ENCODE measurements around the gene NEU2. TPM values are rescaled to one million over a fixed set of nuclear protein-coding genes. Genes with fewer than 3 reads are reported as not detected.

The NEU2 gene
- total and polyA plus RNA-seq, 2 experiments from 2014 or later = not detected

GRCh38 chr2:233053928-233054784 lies 21.7 kb downstream of the NEU2 start:
- Histone ChIP-seq H3K4me3 (no peak overlapping the region), H4K20me1 (ENCODE audit: insufficient read depth, poor library complexity, severe bottlenecking) (no peaks in the 10 kb centered on the region), H3K36me3 (replicated peaks; ENCODE audit: insufficient read depth, low read depth) (no peaks in the 10 kb centered on the region), H3K9me2 (replicated peaks; ENCODE audit: insufficient read depth) (no peaks in the 10 kb centered on the region), H3K27me3 (peaks cover 8% of the 10 kb centered on the region), H2AFZ (no peak overlapping the region), H3K27ac (no peak overlapping the region), H3K79me2 (no peaks in the 10 kb centered on the region), H3K4me1 (ENCODE audit: insufficient read depth) (no peaks in the 10 kb centered on the region), H3K4me2 (no peak overlapping the region), H3K9me3 (ENCODE audit: low read depth) (no peaks in the 10 kb centered on the region)
- DNase-seq (ENCODE audit: low spot score) = peak; percentile 72
- 27% methylated on average over 22 of the region's 22 CpGs for WGBS (ENCODE audit: low lambda C conversion rate, missing lambda C conversion rate)
- no peak for TF ChIP-seq EZH2phosphoT487 (IDR thresholded peaks at IDR 0.05; ENCODE audit: low read depth, severe bottlenecking, unreplicated experiment)
- TF ChIP-seq CTCF (IDR thresholded peaks at IDR 0.05; ENCODE audit: poor library complexity) = peak; percentile 87

- Histone ChIP-seq H4K20me1 (ENCODE audit: insufficient read depth, poor library complexity, severe bottlenecking) (no peaks in the 10 kb centered on the region), H3K36me3 (replicated peaks; ENCODE audit: insufficient read depth, low read depth) (no peaks in the 10 kb centered on the region), H3K27me3 (peaks cover 8% of the 10 kb centered on the region), H3K4me2 (no peak overlapping the region), H3K27ac (no peak overlapping the region), H2AFZ (no peak overlapping the region), H3K4me1 (ENCODE audit: insufficient read depth) (no peaks in the 10 kb centered on the region), H3K9me2 (replicated peaks; ENCODE audit: insufficient read depth) (no peaks in the 10 kb centered on the region), H3K9me3 (ENCODE audit: low read depth) (no peaks in the 10 kb centered on the region), H3K4me3 (no peak overlapping the region), H3K79me2 (no peaks in the 10 kb centered on the region)
- no peak for DNase-seq (ENCODE audit: low spot score)
- no peak for TF ChIP-seq EZH2phosphoT487 (IDR thresholded peaks at IDR 0.05; ENCODE audit: low read depth, severe bottlenecking, unreplicated experiment)
- TF ChIP-seq EZH2 (IDR thresholded peaks at IDR 0.05; ENCODE audit: borderline replicate concordance) = no peak
- no peak for TF ChIP-seq CTCF (IDR thresholded peaks at IDR 0.05; ENCODE audit: poor library complexity)
- WGBS (ENCODE audit: low lambda C conversion rate, missing lambda C conversion rate) = 87% methylated on average over 2 of the region's 2 CpGs
These were observed 22.9 kb downstream of the NEU2 start for GRCh38 chr2:233055362-233055761.

- Histone ChIP-seq H3K36me3 (replicated peaks; ENCODE audit: insufficient read depth, low read depth) (no peaks in the 10 kb centered on the region), H4K20me1 (ENCODE audit: insufficient read depth, poor library complexity, severe bottlenecking) (no peaks in the 10 kb centered on the region), H3K4me1 (ENCODE audit: insufficient read depth) (no peaks in the 10 kb centered on the region), H3K4me2 (no peak overlapping the region), H3K4me3 (no peak overlapping the region), H3K27ac (no peak overlapping the region), H2AFZ (no peak overlapping the region), H3K9me3 (ENCODE audit: low read depth) (no peaks in the 10 kb centered on the region), H3K27me3 (peaks cover 6% of the 10 kb centered on the region), H3K79me2 (no peaks in the 10 kb centered on the region), H3K9me2 (replicated peaks; ENCODE audit: insufficient read depth) (no peaks in the 10 kb centered on the region)
- TF ChIP-seq EZH2phosphoT487 (IDR thresholded peaks at IDR 0.05; ENCODE audit: low read depth, severe bottlenecking, unreplicated experiment) (no peak), EZH2 (IDR thresholded peaks at IDR 0.05; ENCODE audit: borderline replicate concordance) (no peak), CTCF (IDR thresholded peaks at IDR 0.05; ENCODE audit: poor library complexity) (no peak)
- DNase-seq (ENCODE audit: low spot score) = no peak
- 84% methylated on average over 6 of the region's 6 CpGs for WGBS (ENCODE audit: low lambda C conversion rate, missing lambda C conversion rate)
These were observed 24.6 kb downstream of the NEU2 start for GRCh38 chr2:233056961-233057605.

All from hepatocyte (in vitro differentiated cells).